HG02852 (cell line): Measurements from ENCODE around the gene SECTM1.
A peak's percentile ranks its signal among the peaks of the same experiment; 100 is the strongest.

Source experiments
- ATAC-seq: cut with Tn5 transposase; IDR thresholded peaks from one replicate; pipeline ENCODE4 v1.9.1; 2021; ENCODE audit warnings: mild to moderate bottlenecking, moderate library complexity; ENCODE audit not compliant: unreplicated experiment

Gene SECTM1

DNA sequence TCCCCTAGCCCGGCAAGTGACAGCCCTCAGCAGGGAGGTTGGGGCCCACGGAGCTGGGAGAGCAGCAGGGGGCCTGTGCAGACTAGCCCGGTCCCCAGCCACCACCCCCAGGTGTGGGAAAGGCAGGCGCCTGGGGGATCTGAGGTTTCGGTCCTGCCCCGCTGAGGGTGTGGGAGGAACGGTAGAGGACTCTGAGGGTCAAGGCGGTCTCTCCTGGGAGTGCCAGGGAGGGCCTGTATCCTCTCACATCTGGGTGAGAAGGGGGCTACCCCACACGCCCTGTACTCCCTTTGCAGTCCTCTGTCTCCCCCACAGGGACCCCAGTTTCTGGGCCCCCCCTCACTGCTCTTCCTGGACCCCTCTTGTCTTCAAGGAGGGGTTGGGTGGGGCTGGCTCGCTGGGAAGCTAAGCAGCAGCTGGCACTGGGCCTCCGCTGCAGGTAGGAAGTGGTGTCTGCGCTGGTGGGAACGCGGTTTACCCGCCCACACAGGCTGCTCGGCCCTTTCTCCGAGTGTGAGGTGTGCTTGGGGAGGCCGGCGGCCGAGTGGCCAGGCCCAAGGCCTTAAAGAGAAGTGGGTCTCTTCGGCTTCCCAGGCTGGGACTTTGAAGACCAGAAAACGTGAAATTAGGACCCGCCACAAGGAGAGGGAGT lies 31.5 kb downstream of the SECTM1 start:
- no peak for ATAC-seq

DNA sequence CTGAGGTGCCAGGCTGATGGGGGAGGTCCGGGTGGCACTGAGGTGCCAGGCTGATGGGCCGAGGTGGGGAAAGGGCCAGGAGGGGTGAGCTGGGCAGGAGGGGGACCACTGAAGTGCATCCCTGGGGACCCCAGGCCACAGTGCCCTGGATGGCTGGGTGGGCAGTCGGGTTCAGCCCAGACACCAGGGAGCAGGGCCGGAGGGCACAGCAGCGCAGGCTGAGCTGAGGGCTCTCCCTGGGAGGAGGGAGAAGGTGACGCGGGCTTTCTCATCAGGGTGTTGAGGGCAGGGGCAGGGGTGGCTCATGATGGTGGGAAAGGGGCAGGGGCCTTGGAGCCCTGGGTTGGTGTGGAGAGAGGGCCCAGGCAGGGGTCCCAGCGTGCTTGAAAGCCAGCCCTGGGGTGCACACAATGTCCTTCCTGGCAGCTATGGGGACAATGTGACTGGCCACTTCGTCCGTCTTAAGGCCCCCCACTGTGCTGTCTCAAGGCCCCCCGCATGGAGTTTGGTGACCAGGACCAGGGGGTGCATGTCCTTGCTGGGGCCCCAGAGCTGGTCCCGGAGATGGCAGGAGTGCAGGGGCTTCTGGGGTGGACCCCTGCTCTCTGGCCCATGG lies 32.2 kb downstream of the SECTM1 start:
- ATAC-seq: no peak

DNA sequence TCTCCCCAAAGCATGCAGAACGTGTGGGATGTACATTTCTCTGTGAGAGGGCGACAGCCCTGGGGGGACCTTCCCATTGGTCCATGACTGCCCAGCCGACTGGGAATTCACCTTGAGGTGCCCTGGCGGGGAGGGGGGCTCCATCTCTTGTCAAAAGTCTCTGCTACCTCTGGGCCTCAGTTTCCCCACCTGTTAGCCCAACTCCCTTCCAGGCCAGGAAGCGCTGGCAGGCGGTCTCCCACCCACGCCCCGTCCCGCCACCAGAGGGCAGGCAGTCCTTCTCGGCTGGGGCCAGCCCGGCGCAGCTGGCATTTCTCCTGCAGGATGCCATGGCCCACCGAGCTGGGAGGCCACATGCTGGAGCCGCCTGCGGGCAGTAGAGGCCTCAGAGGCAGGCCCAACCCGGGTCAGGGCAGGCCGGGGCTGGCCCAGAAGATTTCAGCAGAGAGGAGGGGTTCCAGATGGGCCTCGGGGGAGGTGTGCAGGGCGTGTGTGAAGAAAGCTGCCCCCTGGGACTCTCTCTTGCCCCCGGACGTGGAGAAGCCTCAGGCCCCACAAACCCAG lies 32.8 kb downstream of the SECTM1 start:
- ATAC-seq: no peak

DNA sequence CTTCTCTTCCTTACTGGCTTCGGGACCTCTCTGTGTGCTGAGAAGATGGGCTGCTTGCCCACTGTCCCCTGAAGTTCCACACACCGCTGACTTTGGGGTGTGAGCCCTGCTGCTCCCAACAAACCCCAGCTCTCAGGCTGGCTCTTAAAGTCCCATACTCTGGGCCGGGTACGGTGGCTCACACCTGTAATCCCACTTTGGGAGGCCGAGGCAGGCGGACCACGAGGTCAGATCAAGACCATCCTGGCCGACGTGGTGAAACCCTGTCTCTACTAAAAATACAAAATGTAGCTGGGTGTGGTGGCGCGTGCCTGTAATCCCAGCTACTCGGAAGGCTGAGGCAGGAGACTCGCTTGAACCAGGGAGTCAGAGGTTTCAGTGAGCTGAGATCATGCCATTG lies 33.3 kb downstream of the SECTM1 start:
- no peak for ATAC-seq

DNA sequence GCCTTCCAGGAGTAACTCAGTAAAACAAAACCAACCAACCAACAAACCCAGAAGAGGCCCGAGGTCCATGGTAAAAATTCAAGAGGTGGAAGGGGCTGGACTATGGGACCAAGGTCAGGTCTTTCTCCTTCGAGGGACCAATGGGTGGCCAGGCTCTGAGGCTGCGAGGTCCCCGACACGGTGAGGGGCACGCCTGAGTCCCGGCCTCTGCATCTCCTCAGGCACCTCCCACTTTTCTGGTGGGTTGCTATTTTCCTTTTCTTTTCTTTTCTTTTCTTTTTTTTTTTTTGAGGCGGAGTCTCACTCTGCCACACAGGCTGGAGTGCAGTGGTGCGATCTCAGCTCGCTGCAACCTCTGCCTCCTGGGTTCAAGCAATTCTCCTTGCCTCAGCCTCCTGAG lies 34.1 kb downstream of the SECTM1 start:
- ATAC-seq: no peak

DNA sequence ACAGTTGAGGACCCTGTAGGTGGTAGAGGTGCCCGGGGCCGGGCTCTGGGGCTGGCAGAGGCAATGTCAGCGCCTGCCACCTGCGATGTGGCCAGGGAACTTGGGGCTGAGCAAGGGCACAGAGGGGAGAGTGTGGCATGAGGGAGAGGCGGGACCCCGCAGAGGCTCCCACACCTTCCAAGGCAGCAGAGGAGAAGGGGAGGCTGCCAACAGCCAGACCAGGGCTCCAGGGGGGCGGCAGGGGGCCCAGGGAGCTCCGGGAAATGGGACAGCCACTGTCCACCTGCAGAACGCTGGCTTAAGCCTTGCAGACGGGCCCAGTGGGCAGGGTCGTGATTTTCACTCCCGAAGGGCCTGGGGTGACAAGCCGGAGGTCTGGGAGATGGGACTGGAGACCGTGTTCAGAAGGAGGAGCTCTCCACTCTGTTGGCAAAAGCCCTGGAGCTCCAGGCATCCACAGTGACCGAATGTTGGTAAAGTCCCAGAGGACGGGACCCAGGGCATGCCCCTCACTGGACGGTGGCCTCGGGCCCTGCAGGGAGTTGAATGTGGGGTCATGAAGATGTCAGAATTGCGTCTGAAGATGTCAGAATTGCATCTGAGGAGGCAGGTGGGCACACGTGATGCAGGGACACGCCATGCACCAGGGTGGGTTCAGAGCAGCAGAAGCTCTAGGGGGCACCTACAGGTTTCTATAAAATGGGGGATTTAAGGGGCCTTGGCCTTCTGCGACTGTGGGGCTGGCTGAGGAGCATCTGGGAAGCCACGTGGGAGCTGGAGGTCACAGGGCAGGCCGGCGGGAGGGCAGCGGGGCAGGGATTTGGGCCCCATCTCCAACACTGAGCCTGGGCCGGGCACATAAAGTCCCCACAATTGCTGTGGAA lies 34.8 kb downstream of the SECTM1 start:
- no peak for ATAC-seq

DNA sequence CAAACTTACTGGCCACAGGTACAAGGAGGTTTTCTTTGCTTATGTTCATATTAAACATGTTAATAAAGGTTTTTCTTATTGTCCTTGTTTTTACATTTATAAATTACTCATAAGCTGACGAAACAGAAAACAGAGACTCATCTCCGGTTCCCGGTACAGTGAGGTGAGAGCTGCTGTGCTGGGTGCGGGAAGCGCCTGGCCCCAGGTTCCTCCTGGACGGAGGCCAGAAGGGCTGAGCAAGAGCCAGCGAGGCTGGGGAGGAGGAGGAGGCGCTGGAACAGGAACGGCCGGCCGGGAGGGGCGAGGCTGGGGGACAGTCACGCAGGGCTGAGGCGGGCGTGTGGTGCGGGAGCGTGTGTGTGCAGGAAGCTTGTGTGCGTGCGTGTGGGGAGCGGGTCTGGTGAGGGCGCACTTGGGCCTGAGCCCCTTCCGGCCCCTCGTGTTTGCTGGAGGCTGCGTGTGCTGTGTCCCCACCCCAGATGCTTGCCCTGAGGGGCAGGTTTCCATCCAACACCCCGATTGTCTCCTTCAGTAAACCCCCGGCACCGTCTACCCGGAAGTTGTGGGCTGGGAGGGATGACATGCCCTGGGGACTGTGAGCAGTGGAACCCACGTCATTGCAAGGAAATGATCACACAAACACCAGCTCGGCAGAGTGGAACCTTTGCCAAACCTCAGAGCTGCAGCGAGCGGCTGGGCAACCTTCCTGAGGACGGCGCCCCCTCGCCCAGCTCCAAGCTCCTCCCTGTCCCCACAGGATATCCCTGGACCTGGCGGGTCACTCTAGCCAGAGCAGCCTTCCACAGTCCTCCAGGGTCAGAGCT lies 35.6 kb downstream of the SECTM1 start:
- ATAC-seq: peak; percentile 44

DNA sequence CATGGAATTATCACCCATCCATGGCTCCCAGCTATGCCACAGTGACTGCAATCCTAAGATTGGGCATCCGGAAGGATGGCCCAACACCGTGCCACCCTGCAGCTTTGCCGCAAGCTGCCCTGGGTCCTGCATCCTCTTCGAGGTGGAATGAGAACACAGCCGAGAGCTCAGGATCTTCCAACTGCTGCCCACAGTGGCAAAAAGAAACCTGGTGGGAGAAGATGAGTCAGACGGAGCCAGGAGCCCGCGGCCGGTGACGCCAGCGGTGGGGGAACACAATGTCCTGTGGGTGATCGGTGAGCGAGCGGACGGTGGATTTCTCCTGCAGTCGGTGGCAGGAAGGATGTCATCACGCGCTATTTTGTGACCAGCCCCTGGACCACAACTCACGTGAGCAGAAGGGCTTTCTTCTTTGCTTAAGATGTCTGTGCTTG lies 36.3 kb downstream of the SECTM1 start:
- ATAC-seq: no peak

DNA sequence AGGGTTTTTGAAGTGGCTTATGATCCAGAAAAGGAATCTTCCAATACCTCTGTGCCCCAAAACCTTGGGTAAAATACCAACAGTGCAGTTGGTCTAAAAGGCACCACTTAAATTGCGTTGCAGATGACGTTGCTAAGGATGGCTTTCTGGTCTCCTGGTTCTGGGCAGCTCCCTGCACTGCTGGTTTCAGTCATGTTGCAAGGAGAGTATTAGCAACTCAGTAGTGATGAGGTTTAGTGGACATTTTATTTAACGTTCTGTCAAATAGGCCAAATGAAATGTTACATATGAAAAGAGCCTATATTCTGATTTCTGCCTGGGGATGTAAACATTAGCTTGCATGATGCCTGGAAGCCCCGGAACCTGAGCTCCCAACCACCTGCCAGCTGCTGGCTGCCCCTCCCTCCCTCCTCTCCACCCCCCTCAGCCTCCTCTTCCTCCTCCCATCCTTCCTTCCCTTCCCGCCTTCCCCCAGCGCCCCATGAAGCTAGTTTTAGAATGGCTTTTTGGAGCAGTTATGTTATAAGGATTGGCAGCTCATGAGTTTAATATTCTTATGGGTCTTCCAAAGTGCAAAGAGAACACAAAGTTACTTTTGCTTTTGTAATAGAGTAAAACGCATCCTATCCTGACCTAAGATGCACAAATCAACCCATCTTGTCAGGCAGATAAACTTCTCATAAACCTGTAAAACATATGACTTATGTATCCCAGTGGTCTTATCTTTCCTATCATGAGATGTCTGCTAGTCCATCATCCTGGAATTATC lies 36.9 kb downstream of the SECTM1 start:
- no peak for ATAC-seq

DNA sequence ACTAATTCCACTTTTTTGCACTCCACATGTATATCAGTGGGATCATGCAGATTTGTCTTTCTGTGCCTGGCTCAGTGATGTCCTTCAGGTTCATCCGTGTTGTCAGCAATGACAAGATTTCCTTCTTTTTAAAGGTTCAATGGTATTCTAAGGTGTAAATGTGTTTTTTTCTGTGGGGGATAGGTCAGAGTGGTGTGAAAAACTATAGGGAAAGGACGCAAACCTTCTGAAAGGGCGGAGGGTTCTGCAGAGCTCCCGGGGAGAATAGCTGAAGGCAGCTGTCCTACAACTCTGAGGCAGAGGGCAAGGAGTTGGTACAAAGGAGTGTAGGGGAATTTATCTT lies 38.1 kb downstream of the SECTM1 start:
- ATAC-seq: no peak

DNA sequence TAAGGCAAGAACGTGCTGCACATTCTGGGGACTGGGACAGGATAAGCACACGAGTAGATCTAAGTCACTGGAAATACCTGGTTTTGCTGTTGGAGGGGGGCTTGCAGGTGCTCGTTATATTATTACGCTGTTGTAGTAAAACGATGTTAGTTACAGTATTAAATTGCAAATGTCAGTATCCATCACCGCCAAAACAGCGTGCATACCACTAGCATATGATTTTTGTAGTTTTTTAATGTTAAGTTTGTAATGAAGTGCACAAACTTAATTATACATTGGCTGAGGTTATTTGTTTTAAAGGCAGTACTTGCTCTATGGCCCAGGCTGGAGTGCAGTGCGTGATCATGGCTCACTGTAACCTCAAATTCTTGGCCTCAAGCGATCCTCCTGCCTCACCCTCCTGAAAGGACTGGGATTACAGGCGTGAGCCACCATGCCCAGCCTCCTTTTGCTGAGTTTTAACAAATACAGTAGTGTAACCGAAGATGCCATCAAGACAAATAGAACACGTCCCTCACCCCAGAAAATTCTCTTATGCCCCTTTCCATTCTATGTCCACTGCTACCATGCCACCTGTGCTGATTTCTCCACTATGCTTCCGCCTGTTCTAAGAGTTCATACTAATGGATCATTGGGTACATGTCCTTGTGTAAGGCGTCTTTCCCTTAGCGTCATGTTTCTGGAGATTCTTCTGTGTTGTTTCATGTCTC lies 39.3 kb downstream of the SECTM1 start:
- ATAC-seq: no peak

DNA sequence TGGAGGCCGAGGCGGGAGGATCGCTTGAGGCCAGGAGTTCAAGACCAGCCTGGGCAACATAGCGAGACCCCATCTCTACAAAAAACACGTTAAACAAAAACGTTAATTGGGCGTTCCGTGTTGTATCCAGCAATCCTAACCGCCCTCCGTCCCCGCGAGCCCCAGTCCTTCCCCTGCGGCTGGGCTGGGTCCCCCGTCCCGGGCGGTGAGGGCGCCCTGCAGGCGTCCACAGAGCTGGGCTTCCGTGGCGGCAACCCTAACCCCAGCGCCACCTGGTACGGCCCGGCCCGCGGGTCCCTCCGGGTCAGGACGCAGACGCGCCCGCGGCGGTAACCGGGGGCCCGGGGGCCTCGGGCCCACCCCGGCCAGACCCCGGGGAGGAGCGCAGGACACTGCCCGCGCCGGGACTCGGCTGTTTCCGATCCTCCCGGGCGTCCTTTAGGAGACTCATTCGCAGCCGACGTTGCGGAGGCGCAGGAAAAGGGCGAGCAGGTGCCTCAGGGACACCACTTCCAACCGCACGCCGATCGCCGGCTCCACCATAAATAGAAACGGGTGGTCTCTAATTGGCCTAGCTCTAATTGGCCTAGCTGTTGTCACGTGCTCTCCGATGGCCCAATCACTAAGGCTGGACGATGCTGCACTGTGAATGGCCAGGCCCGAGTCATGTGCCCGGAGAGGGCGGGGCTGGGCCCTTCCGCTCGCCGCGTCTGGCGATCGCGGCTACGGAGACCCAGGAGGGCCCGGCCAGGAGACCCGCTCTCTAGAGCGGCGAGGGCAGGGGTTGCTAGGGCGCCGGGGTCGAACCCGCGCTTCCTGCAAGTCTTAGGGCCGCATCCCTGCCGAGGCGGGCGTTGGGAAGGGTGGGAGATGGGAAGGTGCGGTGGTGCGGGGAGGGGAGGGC lies 41.1 kb downstream of the SECTM1 start:
- ATAC-seq: peak; percentile 95

DNA sequence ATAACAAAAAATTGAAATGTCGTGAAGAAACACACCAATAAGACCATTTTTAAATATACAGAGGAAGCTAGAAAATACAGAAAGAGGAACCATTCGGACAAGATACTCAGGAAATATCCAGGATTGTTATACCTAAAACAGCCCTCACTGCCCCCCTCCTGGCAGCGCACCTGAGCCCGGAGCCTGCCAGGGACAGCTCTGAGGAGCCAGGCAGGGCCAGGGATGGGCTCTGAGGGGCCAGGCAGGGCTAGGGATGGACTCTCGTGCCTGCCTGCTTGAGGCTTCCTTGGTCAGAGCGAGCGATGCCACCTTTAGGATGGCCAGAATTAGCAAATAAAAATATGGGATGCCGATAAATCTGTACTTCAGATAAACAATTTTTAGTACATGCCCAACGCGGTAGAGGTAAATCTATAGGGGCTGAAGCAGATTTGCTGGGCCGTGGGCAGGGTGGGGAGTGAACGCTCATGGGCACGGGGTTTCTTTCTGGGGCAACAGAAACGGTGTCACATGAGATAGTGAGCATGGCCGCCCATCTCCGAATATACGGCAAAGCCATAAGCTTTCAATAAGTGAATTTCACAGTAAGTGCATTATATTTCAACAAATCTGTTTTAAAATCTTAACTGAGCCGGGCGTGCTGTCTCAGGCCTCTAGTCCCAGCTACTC lies 41.9 kb downstream of the SECTM1 start:
- ATAC-seq: no peak

DNA sequence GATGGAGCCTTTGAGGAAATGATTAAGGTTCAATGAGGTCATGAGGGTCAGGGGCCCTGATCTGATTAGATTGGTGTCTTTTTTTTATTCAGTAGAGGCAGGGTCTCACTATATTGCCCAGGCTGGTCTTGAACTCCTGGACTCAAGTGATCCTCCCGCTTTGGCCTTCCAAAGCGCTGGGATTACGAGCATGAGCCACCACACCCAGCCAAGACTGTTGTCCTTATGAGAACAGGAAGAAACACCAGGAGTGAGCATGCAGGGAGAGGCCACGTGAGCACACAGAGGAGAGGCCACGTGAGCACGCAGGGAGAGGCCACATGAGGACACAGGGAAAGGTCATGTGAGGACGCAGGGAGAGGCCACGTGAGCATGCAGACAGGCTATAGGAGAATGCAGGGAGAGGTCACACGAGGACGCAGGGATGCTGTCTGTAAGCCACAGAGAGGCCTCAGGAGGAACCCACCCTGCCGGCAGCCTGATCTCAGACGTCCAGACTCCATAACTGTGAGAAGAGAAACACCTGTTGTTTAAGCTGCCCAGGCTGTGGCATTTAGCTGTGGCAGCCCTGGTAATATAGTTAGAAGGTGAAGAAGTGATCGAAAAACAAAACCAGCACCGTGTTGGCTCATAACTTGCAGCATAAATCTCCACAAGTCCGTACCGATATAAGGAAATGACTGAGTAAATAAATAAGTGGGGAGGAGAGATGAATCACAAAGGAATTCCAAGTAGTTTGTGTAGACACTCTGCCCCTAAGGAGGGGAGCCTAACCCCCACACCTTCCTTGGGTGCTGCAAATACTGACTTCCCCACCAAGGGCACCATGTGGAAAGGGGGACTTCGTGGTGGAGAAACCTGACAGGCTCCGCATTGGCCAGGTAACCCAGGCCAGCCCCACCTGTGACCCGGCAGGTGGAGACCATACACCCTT lies 45.4 kb downstream of the SECTM1 start:
- ATAC-seq: no peak

DNA sequence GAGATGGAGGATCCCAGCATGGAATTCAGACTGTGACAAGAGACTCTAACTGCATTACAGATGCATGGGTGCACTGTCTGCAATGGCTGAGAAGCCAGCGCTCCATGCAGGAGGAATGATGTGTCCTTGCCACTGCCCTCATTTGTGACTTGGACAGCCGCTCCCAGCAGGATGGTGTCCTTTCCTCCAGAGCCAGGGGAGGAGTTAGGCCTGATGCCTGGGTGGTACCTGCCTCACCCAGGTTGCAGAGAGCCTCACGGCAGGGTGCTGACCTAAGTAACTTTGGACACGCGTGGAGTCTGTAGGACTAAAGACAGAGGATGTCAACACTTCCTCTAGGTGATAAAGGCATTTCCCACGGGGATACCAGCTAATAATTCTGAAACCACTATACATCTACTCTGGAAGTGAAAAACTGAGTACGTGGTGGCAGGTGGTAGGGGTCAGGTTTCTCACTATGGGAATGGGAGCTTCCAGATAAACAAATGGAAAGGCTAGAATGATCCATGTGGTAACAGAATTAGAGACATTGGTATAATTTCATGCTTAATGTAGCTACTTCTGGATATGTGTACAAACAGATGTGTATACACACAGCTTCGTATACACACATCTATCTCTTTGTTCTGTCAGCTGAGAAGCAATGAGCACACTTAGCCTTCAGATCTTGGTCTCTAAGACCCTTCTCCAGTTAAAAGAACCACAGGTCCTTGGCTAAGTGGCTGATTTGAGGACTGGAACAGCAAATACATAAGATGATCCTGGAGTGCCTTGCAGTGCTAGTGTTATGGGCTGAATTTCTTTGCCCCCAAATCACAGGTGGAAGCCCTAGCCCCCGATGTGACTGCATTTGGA lies 46.3 kb downstream of the SECTM1 start:
- no peak for ATAC-seq

DNA sequence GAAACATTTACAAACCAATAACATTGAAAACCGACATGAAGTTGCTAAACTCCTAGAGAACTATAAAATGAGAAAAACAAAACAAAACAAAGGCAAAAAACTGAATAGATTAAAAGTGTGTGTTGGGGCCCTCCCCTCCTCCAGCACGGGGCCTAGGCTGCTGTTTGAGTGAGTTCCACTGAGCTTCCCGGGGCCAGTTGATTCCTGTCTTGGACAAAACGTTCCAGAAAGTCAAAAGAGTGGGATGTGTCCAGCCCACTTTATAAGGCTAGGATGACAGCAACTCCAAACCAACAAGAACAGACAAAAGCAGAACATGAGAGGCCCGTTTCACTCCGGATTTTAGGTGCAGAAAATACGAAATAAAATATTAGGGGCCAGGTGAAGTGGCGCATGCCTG lies 48.4 kb downstream of the SECTM1 start:
- ATAC-seq: no peak
